Fibroblast of villous mesenchyme (primary cell): ENCODE results near the gene KRTAP10-10. TPM values are rescaled to one million over a fixed set of nuclear protein-coding genes. Genes with fewer than 3 reads are reported as not detected.
"Not testable (repeated sequence)": the region's sequence is repeated elsewhere in the genome, so short reads cannot be mapped to it uniquely, and the experiment has no call there.

Experiments used
- DNase-seq: peaks from one replicate; pipeline ENCODE4 v3.0.0-alpha.2; 2010; ENCODE audit warnings: low read depth
- H3K4me3 ChIP-seq: 2 replicates; pipeline ENCODE4 v1.5.1; 2011; ENCODE audit warnings: low read depth, mild to moderate bottlenecking, low read length
- total RNA-seq: library from RNA; depleted of rRNA; stranded (reverse); fragments of >200 nt; gene quantifications from 2 replicates; pipeline ENCODE4 v1.2.3, GENCODE V29; 2012
- TF ChIP-seq, protein P1 (sequence below): IDR thresholded peaks from 2 replicates; pipeline ENCODE4 v1.5.1; 2012; ENCODE audit warnings: low read depth, mild to moderate bottlenecking, low read length; ENCODE audit not compliant: insufficient read depth

Gene KRTAP10-10
- total RNA-seq, 1 donor: not detected

DNA sequence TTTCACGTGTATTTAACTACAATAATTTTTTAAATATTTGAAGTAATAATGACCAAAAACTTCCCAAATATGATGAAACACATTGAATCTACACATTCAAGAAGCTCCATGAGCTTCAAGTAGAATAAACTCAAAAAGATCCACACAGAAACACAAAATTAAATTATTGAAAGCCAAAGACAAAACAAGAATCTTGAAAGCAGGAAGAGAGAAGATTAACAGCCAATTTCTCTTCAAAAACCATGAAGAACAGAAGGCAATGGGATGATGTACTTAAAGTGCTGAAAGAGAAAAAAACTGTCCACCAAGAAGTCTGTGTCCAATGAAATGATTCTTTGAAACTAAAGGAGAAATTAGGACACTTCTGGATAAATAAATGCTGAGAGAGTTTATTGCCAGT lies 5.1 kb upstream of the KRTAP10-10 start:
- TF ChIP-seq, protein P1, sequence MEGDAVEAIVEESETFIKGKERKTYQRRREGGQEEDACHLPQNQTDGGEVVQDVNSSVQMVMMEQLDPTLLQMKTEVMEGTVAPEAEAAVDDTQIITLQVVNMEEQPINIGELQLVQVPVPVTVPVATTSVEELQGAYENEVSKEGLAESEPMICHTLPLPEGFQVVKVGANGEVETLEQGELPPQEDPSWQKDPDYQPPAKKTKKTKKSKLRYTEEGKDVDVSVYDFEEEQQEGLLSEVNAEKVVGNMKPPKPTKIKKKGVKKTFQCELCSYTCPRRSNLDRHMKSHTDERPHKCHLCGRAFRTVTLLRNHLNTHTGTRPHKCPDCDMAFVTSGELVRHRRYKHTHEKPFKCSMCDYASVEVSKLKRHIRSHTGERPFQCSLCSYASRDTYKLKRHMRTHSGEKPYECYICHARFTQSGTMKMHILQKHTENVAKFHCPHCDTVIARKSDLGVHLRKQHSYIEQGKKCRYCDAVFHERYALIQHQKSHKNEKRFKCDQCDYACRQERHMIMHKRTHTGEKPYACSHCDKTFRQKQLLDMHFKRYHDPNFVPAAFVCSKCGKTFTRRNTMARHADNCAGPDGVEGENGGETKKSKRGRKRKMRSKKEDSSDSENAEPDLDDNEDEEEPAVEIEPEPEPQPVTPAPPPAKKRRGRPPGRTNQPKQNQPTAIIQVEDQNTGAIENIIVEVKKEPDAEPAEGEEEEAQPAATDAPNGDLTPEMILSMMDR: no peak
- H3K4me3 ChIP-seq: no peak overlapping the region
- no peak for DNase-seq

DNA sequence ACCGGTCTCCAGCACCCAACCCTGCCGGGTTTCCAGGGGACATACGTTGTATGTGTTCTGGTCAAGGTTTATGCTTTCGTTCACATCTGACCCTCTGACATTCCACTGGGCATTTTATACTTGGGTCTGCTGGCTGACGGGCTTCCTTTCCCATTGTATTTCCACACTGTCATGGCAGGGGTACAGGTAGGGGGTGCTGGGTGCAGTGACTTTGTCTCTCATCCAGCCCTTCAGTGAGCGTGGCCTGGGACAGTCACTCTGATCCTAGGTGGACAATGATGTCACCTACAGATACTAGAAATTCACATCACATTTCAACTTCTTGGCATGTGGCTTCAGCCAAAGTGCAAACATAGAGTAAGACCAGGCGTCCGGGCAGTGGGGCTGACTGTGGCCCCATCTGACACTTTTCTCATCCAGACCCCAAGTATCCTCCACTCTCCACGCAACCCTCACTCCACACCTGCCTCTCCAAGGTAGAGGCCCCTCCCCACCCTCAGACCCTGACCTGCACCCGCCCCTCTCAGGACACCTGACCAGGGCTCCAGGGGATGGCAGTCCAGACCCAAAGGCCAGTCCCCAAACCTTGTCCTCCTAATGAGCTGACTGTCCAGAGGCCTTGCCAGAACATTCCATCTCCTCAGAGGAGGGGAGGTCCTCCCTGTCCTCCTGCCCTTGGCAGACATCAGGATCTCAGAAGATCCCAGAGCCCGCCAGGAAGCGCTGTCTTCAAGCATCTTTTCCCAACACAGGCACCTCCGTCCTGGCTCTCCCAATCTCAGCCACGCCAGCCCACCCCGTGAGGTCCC lies 743 bp upstream of the KRTAP10-10 start:
- H3K4me3 ChIP-seq: no peak overlapping the region
- DNase-seq: no peak
- TF ChIP-seq, protein P1: no peak

DNA sequence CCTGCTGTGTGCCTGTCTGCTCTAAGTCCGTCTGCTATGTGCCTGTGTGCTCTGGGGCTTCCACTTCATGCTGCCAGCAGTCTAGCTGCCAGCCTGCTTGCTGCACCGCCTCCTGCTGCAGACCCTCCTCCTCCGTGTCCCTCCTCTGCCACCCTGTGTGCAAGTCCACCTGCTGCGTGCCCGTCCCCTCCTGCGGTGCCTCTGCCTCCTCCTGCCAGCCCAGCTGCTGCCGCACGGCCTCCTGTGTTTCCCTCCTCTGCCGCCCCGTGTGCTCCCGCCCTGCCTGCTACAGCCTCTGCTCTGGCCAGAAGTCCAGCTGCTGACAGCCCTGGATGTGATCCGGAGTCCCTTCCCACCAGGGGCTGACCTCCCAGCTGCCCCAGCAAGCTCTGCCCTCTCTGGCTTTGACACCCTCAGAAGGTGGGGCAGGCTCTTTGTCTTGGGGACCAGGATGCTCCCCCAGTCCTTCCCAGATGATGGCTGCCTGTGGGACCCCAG lies 744 bp downstream of the KRTAP10-10 start:
- H3K4me3 ChIP-seq, DNase-seq: not testable (repeated sequence)

DNA sequence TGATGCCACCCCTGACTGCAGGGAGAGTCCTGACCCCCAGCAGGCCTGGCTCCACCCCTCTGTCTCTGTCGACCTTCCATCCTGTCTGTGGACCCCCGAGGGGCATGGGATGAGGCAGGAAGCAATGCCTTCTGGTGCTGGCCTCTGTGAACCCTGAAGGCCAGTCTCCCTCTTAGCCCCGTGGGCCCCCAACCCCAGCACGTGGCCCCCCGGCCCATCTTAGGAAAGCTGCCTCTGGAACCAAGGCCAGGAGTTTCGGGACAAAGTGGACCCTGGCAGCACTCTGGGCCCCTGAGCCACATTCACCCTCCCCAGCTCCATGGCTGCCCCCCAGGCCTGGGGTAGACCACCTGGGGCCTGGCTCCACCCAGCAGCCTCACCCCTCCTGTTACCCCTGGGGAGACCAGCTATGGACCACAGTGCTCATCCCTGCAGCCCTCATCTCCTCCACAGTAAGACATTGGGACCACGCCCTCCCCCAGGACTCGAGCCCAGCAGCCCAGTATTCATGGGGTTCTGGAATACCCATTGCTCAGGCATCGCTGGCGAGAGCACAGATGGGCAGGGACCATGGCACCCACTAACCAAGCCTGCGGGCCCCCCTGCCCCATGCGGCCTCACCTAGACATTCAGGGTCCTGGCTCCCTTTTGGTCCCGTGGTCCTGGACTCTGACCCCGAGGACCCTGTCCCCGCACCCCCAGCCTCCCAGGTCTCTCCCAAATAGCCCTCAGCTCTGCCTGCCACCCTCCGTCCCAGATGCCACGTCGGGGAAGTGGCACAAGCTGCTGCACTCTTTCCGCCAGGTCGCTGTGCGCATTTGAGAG lies 1.6 kb downstream of the KRTAP10-10 start:
- H3K4me3 ChIP-seq, DNase-seq: not testable (repeated sequence)

DNA sequence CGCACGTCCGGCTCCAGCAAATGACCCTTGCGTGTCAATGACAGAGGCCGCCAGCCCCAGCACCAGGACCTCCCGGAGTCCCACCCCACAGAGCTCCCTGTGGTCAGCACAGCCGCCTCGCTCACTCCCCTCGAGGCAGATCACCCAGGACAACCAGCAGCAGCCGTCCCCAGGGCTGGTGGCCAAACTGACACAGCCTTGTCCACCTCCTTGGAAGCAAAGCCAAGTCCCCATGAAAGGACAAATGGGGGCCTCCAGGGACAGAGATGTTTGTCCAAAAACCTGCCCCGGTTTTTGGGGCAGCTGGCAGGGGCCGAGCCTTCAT lies 2.1 kb downstream of the KRTAP10-10 start:
- DNase-seq: no peak
- TF ChIP-seq, protein P1: no peak
- no peak overlapping the region for H3K4me3 ChIP-seq

DNA sequence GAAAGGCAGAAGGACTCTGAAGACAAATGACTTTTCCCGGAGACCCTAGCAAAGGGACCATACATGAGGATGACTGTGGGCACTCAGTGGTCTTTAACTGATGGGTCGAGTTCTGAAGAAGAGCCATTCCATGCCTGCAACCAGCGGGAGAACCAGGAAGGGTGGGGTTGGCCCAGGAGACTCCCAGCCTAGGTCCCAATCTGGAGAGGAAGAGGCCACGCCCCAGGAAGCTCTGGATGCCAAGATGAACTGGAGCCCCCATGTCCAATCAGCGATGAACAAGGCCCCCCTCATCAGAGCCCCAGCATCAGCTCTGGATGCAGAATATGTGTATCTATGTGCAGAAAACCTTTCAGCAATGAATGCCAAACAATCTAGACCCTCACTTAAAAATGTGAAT lies 3.6 kb downstream of the KRTAP10-10 start:
- no peak overlapping the region for H3K4me3 ChIP-seq
- TF ChIP-seq, protein P1: no peak
- DNase-seq: no peak

DNA sequence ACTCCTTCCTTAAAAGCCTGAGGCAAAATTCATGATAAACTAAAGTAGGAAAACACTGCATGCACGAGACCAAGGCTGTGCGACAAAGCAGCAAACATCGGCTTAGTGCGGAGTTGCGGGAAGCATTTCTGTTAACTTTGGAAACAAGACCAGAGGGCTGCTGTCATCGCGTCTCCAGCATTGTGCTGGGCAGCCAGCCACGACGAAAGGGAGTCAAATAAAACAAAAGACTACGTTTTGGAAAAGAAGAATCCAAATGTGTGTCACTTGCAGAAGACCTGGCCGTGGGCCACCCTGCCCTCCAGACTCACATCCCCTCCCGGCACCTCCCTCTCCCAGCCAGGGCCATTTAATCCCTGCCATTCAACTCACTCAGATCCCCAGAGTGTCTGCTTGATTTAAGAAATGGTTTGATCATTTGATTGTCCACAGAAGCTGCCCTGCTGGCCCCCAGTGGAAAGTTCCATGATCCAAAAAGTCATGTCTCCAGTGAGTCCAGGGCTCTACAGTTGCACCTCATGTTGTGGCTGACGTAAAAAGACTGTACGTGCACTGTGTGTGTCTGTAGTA lies 6.7 kb downstream of the KRTAP10-10 start:
- no peak for DNase-seq
- no peak overlapping the region for H3K4me3 ChIP-seq
- TF ChIP-seq, protein P1: no peak
